ENCODE results near the gene PSMD2. TPM values are rescaled to one million over a fixed set of nuclear protein-coding genes. Genes with fewer than 3 reads are reported as not detected.

PSMD2 gene
- total RNA-seq, 1 experiment from 2014 or later, result 359 TPM

DNA sequence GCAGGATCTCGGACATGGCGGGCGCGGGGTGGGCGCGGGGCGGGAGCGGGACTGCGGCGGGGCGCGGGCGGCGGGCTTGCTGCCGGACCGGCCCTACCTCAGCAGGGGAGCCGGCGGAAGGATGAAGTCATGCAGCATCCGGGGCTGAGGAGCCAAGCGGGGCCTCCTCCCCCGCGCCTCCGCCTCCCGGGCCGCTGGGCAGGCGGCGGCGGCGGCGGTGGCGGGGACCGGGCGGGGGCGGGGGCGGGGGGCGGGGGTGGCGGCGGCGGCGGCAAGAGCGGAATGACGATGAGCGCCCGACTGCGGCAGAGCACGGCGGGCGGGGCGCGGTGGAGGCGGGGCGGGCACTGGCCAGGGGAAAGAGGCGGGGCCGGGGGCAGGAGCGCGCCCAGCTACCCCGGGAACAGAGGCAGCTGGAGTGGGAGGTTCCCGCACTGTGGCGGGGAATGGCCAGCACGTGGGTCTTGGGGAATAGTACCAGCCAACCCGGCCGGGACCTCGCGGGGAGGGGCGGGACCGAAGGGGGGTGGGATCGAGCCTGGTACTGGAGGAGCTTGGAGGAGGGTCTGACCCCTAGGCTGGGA lies 37.7 kb upstream of the PSMD2 start, which contains the start of gene CAMK2N2:
Gene CAMK2N2, minus strand, starts transcription at position 284 of the 584 bp plus-strand sequence. Its CDS starts 268 bp downstream, at position 16.
- Mint-ChIP-seq H3K27me3 (ENCODE audit: low read depth) (peaks cover 75% of the 10 kb centered on the region), H3K9me3 (no peaks in the 10 kb centered on the region), H3K4me1 (peaks cover 12% of the 10 kb centered on the region), H3K27ac (peak within 1 kb of the TSS; percentile 12; the same call in 1 of the 2 replicates), H3K36me3 (peaks cover 3% of the 10 kb centered on the region; the same call in 1 of the 2 replicates), H3K4me3 (peak within 1 kb of the TSS; percentile 92)
- DNase-seq (ENCODE audit: low spot score) (peak; percentile 85), ATAC-seq (peak; percentile 83)
- ChIA-PET CTCF (interaction anchor here (0.6 to 4.4 kb wide), 14 partner anchors 10 to 357 kb away, joined by 3 to 28 read pairs (median 4); partner anchors contain the start of genes ABCC5 and EEF1AKMT4), POLR2A (interaction anchor here (0.6 to 1.7 kb wide), 3 partner anchors 20 to 377 kb away, joined by 3 to 6 read pairs (median 4); partner anchors contain the start of gene PARL)
- TF ChIP-seq CREB1 (CRISPR knock-in tag; IDR thresholded peaks at IDR 0.05) (no peak), ZNF232 (CRISPR knock-in tag; IDR thresholded peaks at IDR 0.05) (peak; percentile 55; the same call in 1 of the 2 replicates), ZBTB43 (CRISPR knock-in tag; IDR thresholded peaks at IDR 0.05) (no peak), PRRX2 (CRISPR knock-in tag; IDR thresholded peaks at IDR 0.05) (no peak), FOXK1 (CRISPR knock-in tag; IDR thresholded peaks at IDR 0.05) (0 out of 2 replicates have a peak, but pooled peaks have one; percentile 24), KAT7 (CRISPR knock-in tag; IDR thresholded peaks at IDR 0.05; ENCODE audit: borderline replicate concordance) (no peak), RELA (CRISPR knock-in tag; IDR thresholded peaks at IDR 0.05; ENCODE audit: borderline replicate concordance) (no peak), AR (CRISPR knock-in tag; IDR thresholded peaks at IDR 0.05) (no peak), GABPB1 (CRISPR knock-in tag; IDR thresholded peaks at IDR 0.05) (no peak), TCF7 (CRISPR knock-in tag; IDR thresholded peaks at IDR 0.05; ENCODE audit: low read depth) (no peak), ZNF219 (CRISPR knock-in tag; IDR thresholded peaks at IDR 0.05; ENCODE audit: borderline replicate concordance) (no peak), HMGA2 (CRISPR knock-in tag; IDR thresholded peaks at IDR 0.05) (no peak), RORB (CRISPR knock-in tag; IDR thresholded peaks at IDR 0.05) (no peak), ZNF416 (CRISPR knock-in tag; IDR thresholded peaks at IDR 0.05) (no peak), JUN (CRISPR knock-in tag; IDR thresholded peaks at IDR 0.05) (no peak), ZNF317 (CRISPR knock-in tag; IDR thresholded peaks at IDR 0.05; ENCODE audit: borderline replicate concordance, low read depth) (no peak), JAZF1 (CRISPR knock-in tag; IDR thresholded peaks at IDR 0.05) (no peak), ZNF396 (CRISPR knock-in tag; IDR thresholded peaks at IDR 0.05; ENCODE audit: borderline replicate concordance) (no peak), EMX1 (CRISPR knock-in tag; IDR thresholded peaks at IDR 0.05) (no peak), NFATC4 (CRISPR knock-in tag; IDR thresholded peaks at IDR 0.05) (no peak), ATF1 (CRISPR knock-in tag; IDR thresholded peaks at IDR 0.05) (no peak), TP53 (CRISPR knock-in tag; IDR thresholded peaks at IDR 0.05) (no peak), CREM (CRISPR knock-in tag; IDR thresholded peaks at IDR 0.05) (no peak)
- TF ChIP-seq, protein P1, sequence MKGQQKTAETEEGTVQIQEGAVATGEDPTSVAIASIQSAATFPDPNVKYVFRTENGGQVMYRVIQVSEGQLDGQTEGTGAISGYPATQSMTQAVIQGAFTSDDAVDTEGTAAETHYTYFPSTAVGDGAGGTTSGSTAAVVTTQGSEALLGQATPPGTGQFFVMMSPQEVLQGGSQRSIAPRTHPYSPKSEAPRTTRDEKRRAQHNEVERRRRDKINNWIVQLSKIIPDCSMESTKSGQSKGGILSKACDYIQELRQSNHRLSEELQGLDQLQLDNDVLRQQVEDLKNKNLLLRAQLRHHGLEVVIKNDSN (CRISPR knock-in tag; IDR thresholded peaks at IDR 0.05), result peak; percentile 40; the same call in 1 of the 2 replicates
- TF ChIP-seq, protein P2, sequence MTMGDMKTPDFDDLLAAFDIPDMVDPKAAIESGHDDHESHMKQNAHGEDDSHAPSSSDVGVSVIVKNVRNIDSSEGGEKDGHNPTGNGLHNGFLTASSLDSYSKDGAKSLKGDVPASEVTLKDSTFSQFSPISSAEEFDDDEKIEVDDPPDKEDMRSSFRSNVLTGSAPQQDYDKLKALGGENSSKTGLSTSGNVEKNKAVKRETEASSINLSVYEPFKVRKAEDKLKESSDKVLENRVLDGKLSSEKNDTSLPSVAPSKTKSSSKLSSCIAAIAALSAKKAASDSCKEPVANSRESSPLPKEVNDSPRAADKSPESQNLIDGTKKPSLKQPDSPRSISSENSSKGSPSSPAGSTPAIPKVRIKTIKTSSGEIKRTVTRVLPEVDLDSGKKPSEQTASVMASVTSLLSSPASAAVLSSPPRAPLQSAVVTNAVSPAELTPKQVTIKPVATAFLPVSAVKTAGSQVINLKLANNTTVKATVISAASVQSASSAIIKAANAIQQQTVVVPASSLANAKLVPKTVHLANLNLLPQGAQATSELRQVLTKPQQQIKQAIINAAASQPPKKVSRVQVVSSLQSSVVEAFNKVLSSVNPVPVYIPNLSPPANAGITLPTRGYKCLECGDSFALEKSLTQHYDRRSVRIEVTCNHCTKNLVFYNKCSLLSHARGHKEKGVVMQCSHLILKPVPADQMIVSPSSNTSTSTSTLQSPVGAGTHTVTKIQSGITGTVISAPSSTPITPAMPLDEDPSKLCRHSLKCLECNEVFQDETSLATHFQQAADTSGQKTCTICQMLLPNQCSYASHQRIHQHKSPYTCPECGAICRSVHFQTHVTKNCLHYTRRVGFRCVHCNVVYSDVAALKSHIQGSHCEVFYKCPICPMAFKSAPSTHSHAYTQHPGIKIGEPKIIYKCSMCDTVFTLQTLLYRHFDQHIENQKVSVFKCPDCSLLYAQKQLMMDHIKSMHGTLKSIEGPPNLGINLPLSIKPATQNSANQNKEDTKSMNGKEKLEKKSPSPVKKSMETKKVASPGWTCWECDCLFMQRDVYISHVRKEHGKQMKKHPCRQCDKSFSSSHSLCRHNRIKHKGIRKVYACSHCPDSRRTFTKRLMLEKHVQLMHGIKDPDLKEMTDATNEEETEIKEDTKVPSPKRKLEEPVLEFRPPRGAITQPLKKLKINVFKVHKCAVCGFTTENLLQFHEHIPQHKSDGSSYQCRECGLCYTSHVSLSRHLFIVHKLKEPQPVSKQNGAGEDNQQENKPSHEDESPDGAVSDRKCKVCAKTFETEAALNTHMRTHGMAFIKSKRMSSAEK (CRISPR knock-in tag; IDR thresholded peaks at IDR 0.05; ENCODE audit: borderline replicate concordance), result no peak
- TF ChIP-seq, protein P3, sequence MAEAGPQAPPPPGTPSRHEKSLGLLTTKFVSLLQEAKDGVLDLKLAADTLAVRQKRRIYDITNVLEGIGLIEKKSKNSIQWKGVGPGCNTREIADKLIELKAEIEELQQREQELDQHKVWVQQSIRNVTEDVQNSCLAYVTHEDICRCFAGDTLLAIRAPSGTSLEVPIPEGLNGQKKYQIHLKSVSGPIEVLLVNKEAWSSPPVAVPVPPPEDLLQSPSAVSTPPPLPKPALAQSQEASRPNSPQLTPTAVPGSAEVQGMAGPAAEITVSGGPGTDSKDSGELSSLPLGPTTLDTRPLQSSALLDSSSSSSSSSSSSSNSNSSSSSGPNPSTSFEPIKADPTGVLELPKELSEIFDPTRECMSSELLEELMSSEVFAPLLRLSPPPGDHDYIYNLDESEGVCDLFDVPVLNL (CRISPR knock-in tag; IDR thresholded peaks at IDR 0.05; ENCODE audit: borderline replicate concordance, low read depth), result 0 out of 2 replicates have a peak, but pooled peaks have one; percentile 20
- TF ChIP-seq, protein P4, sequence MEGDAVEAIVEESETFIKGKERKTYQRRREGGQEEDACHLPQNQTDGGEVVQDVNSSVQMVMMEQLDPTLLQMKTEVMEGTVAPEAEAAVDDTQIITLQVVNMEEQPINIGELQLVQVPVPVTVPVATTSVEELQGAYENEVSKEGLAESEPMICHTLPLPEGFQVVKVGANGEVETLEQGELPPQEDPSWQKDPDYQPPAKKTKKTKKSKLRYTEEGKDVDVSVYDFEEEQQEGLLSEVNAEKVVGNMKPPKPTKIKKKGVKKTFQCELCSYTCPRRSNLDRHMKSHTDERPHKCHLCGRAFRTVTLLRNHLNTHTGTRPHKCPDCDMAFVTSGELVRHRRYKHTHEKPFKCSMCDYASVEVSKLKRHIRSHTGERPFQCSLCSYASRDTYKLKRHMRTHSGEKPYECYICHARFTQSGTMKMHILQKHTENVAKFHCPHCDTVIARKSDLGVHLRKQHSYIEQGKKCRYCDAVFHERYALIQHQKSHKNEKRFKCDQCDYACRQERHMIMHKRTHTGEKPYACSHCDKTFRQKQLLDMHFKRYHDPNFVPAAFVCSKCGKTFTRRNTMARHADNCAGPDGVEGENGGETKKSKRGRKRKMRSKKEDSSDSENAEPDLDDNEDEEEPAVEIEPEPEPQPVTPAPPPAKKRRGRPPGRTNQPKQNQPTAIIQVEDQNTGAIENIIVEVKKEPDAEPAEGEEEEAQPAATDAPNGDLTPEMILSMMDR (IDR thresholded peaks at IDR 0.05), result no peak

Measured in WTC11 (cell line).